HepG2 (cell line): Measurements from ENCODE around the gene MBTPS1. TPM values are rescaled to one million over a fixed set of nuclear protein-coding genes. Genes with fewer than 3 reads are reported as not detected.
A peak's percentile ranks its signal among the peaks of the same experiment; 100 is the strongest.

ENCODE experiments used
- AKAP8 ChIP-seq: sonication (generic); formaldehyde crosslinking; IDR thresholded peaks from 2 replicates; pipeline ENCODE4 v1.5.1; 2020; ENCODE audit warnings: mild to moderate bottlenecking, missing genetic modification reagents
- ARID2 ChIP-seq: sonication (generic); formaldehyde crosslinking; IDR thresholded peaks from 2 replicates; pipeline ENCODE4 v1.8.1; 2022; ENCODE audit warnings: mild to moderate bottlenecking, missing genetic modification reagents, borderline replicate concordance
- CEBPB ChIP-seq: IDR thresholded peaks from 2 replicates; pipeline ENCODE4 v1.6.1; 2011; ENCODE audit warnings: low read depth, low read length, improper control_type of control experiment, borderline replicate concordance
- FOXK1 ChIP-seq: sonication (generic); formaldehyde crosslinking; IDR thresholded peaks from 2 replicates; pipeline ENCODE4 v1.4.0; 2020; ENCODE audit warnings: low read depth, missing genetic modification reagents, borderline replicate concordance
- GFI1 ChIP-seq: sonication (generic); formaldehyde crosslinking; IDR thresholded peaks from 2 replicates; pipeline ENCODE4 v1.5.0; 2020; ENCODE audit warnings: missing genetic modification reagents, mild to moderate bottlenecking, borderline replicate concordance
- HMGA1 ChIP-seq: sonication (generic); formaldehyde crosslinking; conservative IDR thresholded peaks from 2 replicates; pipeline ENCODE4 v1.4.0; 2020; ENCODE audit warnings: missing genetic modification reagents
- KLF13 ChIP-seq: sonication (generic); formaldehyde crosslinking; IDR thresholded peaks from 2 replicates; pipeline ENCODE4 v1.4.0; 2020; ENCODE audit warnings: mild to moderate bottlenecking, missing genetic modification reagents
- MEIS1 ChIP-seq: sonication (generic); formaldehyde crosslinking; IDR thresholded peaks from 2 replicates; pipeline ENCODE4 v1.9.0; 2021; ENCODE audit warnings: mild to moderate bottlenecking, missing genetic modification reagents, moderate library complexity, borderline replicate concordance
- PAWR ChIP-seq: sonication (generic); formaldehyde crosslinking; IDR thresholded peaks from 2 replicates; pipeline ENCODE4 v1.4.0; 2020; ENCODE audit warnings: missing genetic modification reagents, mild to moderate bottlenecking, borderline replicate concordance
- PBX3 ChIP-seq: sonication (generic); formaldehyde crosslinking; IDR thresholded peaks from 2 replicates; pipeline ENCODE4 v1.8.1; 2023; ENCODE audit warnings: missing genetic modification reagents, inconsistent platforms, borderline replicate concordance
- PLSCR1 ChIP-seq: sonication (generic); formaldehyde crosslinking; IDR thresholded peaks from 2 replicates; pipeline ENCODE4 v1.5.0; 2020; ENCODE audit warnings: missing genetic modification reagents, mild to moderate bottlenecking, borderline replicate concordance
- RBM22 ChIP-seq: fragments of 200-400 bp; formaldehyde crosslinking; optimal IDR thresholded peaks from 2 replicates; pipeline ENCODE3; 2017; ENCODE audit warnings: mild to moderate bottlenecking, low read length, moderate library complexity
- REXO4 ChIP-seq: sonication (generic); formaldehyde crosslinking; IDR thresholded peaks from 2 replicates; pipeline ENCODE4 v1.8.0; 2022; ENCODE audit warnings: missing genetic modification reagents, mild to moderate bottlenecking, borderline replicate concordance
- RXRA ChIP-seq: sonication (generic); formaldehyde crosslinking; IDR thresholded peaks from 2 replicates; pipeline ENCODE4 v1.5.1; 2020; ENCODE audit warnings: missing genetic modification reagents
- SKIL ChIP-seq: sonication (generic); formaldehyde crosslinking; IDR thresholded peaks from 2 replicates; pipeline ENCODE4 v1.8.0; 2022; ENCODE audit warnings: missing genetic modification reagents, mild to moderate bottlenecking, moderate library complexity, borderline replicate concordance
- THRA ChIP-seq: sonication (generic); formaldehyde crosslinking; IDR thresholded peaks from 2 replicates; pipeline ENCODE4 v1.4.0; 2020; ENCODE audit warnings: missing genetic modification reagents, borderline replicate concordance
- ZBTB26 ChIP-seq: IDR thresholded peaks from 2 replicates; pipeline ENCODE4 v1.6.1; 2016; ENCODE audit warnings: missing compliant biosample characterization, missing genetic modification reagents, borderline replicate concordance
- ZNF124 ChIP-seq: sonication (generic); formaldehyde crosslinking; IDR thresholded peaks from 2 replicates; pipeline ENCODE4 v1.4.0; 2020; ENCODE audit warnings: missing genetic modification reagents
- ZNF567 ChIP-seq: sonication (generic); formaldehyde crosslinking; IDR thresholded peaks from 2 replicates; pipeline ENCODE4 v1.8.1; 2023; ENCODE audit warnings: mild to moderate bottlenecking, missing genetic modification reagents, borderline replicate concordance
- ZNF614 ChIP-seq: IDR thresholded peaks from 2 replicates; pipeline ENCODE4 v1.6.1; 2018; ENCODE audit warnings: missing biosample characterization, missing genetic modification reagents, inconsistent platforms, borderline replicate concordance
- ZNF616 ChIP-seq: sonication (generic); formaldehyde crosslinking; IDR thresholded peaks from 2 replicates; pipeline ENCODE4 v1.5.0; 2020; ENCODE audit warnings: low read depth, mild to moderate bottlenecking, missing genetic modification reagents
- ZNF883 ChIP-seq: sonication (generic); formaldehyde crosslinking; IDR thresholded peaks from 2 replicates; pipeline ENCODE4 v1.5.1; 2020; ENCODE audit warnings: mild to moderate bottlenecking, missing genetic modification reagents; ENCODE audit errors: not compliant biosample characterization
- polyA plus RNA-seq, 8 experiments: library from polyadenylated mRNA; depleted of rRNA in 3 of 8; stranded (reverse) in 7 of 8; unstranded in 1 of 8; fragments of >200 nt; fragmentation: Illumina TruSeq in 4 of 8; extraction: Trizol in 4 of 8; gene quantifications; 2 replicates each; pipeline versions ENCODE4 v1.2.1 to v1.2.3, GENCODE V29; 2011 to 2016; ENCODE audit warnings: low read depth in 4 of 8, missing spikeins in 1 of 8, mixed read lengths in 1 of 8; ENCODE audit not compliant: insufficient read depth in 1 of 8
- total RNA-seq, 5 experiments: library from RNA; depleted of rRNA; stranded (reverse); fragments of >200 nt; fragmentation: Illumina TruSeq; extraction: Trizol; gene quantifications; 2 replicates each; pipeline ENCODE4 v1.2.3, GENCODE V29; 2016; ENCODE audit warnings: low read depth in 1 of 5

MBTPS1 gene
- total and polyA plus RNA-seq, 2 of the 13 experiments (the other 11 are each of a cell fraction or from before 2014, with no cell fraction given), result 56.7 to 91.3 TPM

GRCh38 chr16:84138824-84139627 is 22.3 kb upstream of the MBTPS1 start (continued):
- peak; percentile 69; the same call in 1 of the 2 replicates for TF ChIP-seq ARID2 (CRISPR knock-in tag)
- no peak for TF ChIP-seq ZNF616 (CRISPR knock-in tag)
- TF ChIP-seq FOXK1, result peak; percentile 72
- no peak for TF ChIP-seq ZNF567
- TF ChIP-seq THRA (CRISPR knock-in tag), result 0 out of 2 replicates have a peak, but pooled peaks have one; percentile 17
- peak; percentile 66; the same call in 1 of the 2 replicates for TF ChIP-seq RXRA (CRISPR knock-in tag)
- TF ChIP-seq ZNF124, result peak; percentile 1; the same call in 1 of the 2 replicates
- no peak for TF ChIP-seq REXO4 (CRISPR knock-in tag)
- TF ChIP-seq ZNF614, result no peak; the same call in 1 of the 2 replicates
- TF ChIP-seq ZBTB26, result peak; percentile 52; the same call in 1 of the 2 replicates
- TF ChIP-seq AKAP8 (CRISPR knock-in tag), result no peak
- TF ChIP-seq RBM22, result peak; percentile 28
- no peak for TF ChIP-seq KLF13 (CRISPR knock-in tag)
- peak; percentile 65 for TF ChIP-seq GFI1 (CRISPR knock-in tag)
- no peak for TF ChIP-seq MEIS1 (CRISPR knock-in tag)
- peak; percentile 27 for TF ChIP-seq ZNF883 (CRISPR knock-in tag)
- TF ChIP-seq HMGA1 (CRISPR knock-in tag), result no peak
- TF ChIP-seq SKIL (CRISPR knock-in tag), result no peak
- no peak for TF ChIP-seq CEBPB
- TF ChIP-seq PLSCR1 (CRISPR knock-in tag), result no peak
- no peak for TF ChIP-seq PAWR (CRISPR knock-in tag)
- no peak for TF ChIP-seq PBX3 (CRISPR knock-in tag)
